A549 (cell line): Measurements from ENCODE around the gene GNAS-AS1.

Experiments
- CHD2 ChIP-seq: fragments of 150-350 bp; IDR thresholded peaks from 2 replicates; pipeline ENCODE4 v1.6.1; 2014; ENCODE audit warnings: low read length; ENCODE audit not compliant: partially characterized antibody
- JUNB ChIP-seq: fragments of >200 bp; sonication (Bioruptor Twin); formaldehyde crosslinking; IDR thresholded peaks from 2 replicates; pipeline ENCODE4 v1.6.1; 2016
- MAFK ChIP-seq: fragments of 450-650 bp; IDR thresholded peaks from 2 replicates; pipeline ENCODE4 v1.6.1; 2014; ENCODE audit not compliant: partially characterized antibody
- MAZ ChIP-seq: fragments of 150-350 bp; IDR thresholded peaks from 2 replicates; pipeline ENCODE4 v1.6.1; 2014; ENCODE audit warnings: antibody characterized with exemption, low read depth, low read length, borderline replicate concordance
- POLR2A ChIP-seq: IDR thresholded peaks from 2 replicates; pipeline ENCODE4 v1.6.1; 2012; ENCODE audit warnings: mild to moderate bottlenecking, low read length
- POLR2AphosphoS2 ChIP-seq: conservative IDR thresholded peaks from 2 replicates; pipeline ENCODE4 v1.6.1; 2012; ENCODE audit warnings: low read length, improper control_type of control experiment, inconsistent platforms
- RAD21 ChIP-seq, 2 experiments: fragments of >200 bp in 1 of 2; sonication (Bioruptor Twin) in 1 of 2; formaldehyde crosslinking in 1 of 2; IDR thresholded peaks in 1 of 2; conservative IDR thresholded peaks in 1 of 2; 2 replicates in 1 of 2; 3 replicates in 1 of 2; pipeline ENCODE4 v1.6.1; 2012 to 2018; ENCODE audit warnings: inconsistent platforms in 1 of 2
- RARB ChIP-seq: fragments of 250-450 bp; sonication (Bioruptor Pico); IDR thresholded peaks from 2 replicates; pipeline ENCODE4 v1.8.0; 2021; ENCODE audit warnings: mild to moderate bottlenecking, moderate library complexity
- RFX5 ChIP-seq: fragments of 450-650 bp; IDR thresholded peaks from 2 replicates; pipeline ENCODE4 v1.7.1; 2014; ENCODE audit warnings: antibody characterized with exemption, mild to moderate bottlenecking, moderate library complexity
- TFCP2L1 ChIP-seq: fragments of 250-450 bp; sonication (Bioruptor Pico); IDR thresholded peaks from 2 replicates; pipeline ENCODE4 v1.5.0; 2021; ENCODE audit warnings: mild to moderate bottlenecking
- ZSCAN20 ChIP-seq: fragments of 250-450 bp; sonication (Bioruptor Pico); IDR thresholded peaks from 2 replicates; pipeline ENCODE4 v1.8.0; 2022; ENCODE audit warnings: mild to moderate bottlenecking, moderate library complexity
- TF ChIP-seq, protein P1 (sequence below): fragments of >200 bp; sonication (Bioruptor Twin); formaldehyde crosslinking; IDR thresholded peaks from 3 replicates; pipeline ENCODE4 v1.5.1; 2016
- TF ChIP-seq, protein P2 (sequence below): fragments of 450-650 bp; IDR thresholded peaks from 2 replicates; pipeline ENCODE4 v1.6.1; 2014; ENCODE audit warnings: antibody characterized with exemption

DNA sequence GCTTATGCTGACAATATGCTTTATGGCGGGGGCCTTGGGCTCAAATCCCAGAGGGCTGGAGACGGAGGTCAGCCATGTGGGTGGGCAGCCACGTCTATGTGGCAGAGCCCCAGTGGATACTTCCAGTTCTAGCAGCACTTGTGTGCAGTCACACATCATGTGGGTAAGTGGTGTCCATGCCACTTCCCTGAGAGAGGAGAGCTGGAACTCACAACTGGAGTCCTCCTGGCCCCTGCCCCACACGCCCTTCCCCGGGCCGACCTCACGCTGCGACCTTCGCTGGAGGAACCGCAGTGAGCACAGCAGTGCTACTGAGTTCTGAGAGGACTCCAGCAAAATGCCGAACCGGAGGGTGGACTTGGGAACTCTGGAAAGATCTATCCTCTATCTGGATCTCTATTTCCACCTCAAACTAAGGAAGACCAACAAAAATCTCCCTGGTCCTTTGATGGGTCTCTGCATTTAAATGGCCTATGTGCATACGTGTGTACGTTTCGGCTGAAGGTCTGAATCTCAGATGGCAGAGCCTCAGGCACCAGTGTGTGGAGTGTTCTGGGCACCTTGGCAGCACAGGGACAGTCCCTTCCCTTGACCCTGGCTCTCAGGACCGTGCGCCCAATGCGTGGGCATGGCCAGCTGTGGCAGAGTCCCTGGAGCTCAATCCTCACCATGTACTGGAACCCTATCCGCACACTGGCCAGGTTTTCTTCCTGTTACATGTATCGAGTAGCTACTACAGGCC is 55.4 kb downstream of the GNAS-AS1 start:
- TF ChIP-seq, protein P1, sequence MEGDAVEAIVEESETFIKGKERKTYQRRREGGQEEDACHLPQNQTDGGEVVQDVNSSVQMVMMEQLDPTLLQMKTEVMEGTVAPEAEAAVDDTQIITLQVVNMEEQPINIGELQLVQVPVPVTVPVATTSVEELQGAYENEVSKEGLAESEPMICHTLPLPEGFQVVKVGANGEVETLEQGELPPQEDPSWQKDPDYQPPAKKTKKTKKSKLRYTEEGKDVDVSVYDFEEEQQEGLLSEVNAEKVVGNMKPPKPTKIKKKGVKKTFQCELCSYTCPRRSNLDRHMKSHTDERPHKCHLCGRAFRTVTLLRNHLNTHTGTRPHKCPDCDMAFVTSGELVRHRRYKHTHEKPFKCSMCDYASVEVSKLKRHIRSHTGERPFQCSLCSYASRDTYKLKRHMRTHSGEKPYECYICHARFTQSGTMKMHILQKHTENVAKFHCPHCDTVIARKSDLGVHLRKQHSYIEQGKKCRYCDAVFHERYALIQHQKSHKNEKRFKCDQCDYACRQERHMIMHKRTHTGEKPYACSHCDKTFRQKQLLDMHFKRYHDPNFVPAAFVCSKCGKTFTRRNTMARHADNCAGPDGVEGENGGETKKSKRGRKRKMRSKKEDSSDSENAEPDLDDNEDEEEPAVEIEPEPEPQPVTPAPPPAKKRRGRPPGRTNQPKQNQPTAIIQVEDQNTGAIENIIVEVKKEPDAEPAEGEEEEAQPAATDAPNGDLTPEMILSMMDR = no peak
- TF ChIP-seq POLR2AphosphoS2 = no peak
- TF ChIP-seq ZSCAN20 (CRISPR knock-in tag) = no peak
- TF ChIP-seq CHD2 = no peak
- no peak for TF ChIP-seq MAZ
- TF ChIP-seq RARB = no peak
- TF ChIP-seq RAD21 (conservative IDR thresholded peaks at IDR 0.05 in 1 of 2, IDR thresholded peaks at IDR 0.05 in 1 of 2) = no peak
- TF ChIP-seq MAFK = no peak
- TF ChIP-seq, protein P2, sequence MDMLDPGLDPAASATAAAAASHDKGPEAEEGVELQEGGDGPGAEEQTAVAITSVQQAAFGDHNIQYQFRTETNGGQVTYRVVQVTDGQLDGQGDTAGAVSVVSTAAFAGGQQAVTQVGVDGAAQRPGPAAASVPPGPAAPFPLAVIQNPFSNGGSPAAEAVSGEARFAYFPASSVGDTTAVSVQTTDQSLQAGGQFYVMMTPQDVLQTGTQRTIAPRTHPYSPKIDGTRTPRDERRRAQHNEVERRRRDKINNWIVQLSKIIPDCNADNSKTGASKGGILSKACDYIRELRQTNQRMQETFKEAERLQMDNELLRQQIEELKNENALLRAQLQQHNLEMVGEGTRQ = no peak
- no peak for TF ChIP-seq POLR2A
- TF ChIP-seq JUNB = no peak
- TF ChIP-seq RFX5 = no peak
- TF ChIP-seq TFCP2L1 (CRISPR knock-in tag) = no peak
